GM19463 (cell line): Measurements from ENCODE around the gene VMA21.

Experiments used
- ATAC-seq: cut with Tn5 transposase; IDR thresholded peaks from one replicate; pipeline ENCODE4 v1.9.1; 2021; ENCODE audit warnings: mild to moderate bottlenecking, moderate library complexity; ENCODE audit not compliant: unreplicated experiment

The VMA21 gene, protein sequence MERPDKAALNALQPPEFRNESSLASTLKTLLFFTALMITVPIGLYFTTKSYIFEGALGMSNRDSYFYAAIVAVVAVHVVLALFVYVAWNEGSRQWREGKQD

DNA sequence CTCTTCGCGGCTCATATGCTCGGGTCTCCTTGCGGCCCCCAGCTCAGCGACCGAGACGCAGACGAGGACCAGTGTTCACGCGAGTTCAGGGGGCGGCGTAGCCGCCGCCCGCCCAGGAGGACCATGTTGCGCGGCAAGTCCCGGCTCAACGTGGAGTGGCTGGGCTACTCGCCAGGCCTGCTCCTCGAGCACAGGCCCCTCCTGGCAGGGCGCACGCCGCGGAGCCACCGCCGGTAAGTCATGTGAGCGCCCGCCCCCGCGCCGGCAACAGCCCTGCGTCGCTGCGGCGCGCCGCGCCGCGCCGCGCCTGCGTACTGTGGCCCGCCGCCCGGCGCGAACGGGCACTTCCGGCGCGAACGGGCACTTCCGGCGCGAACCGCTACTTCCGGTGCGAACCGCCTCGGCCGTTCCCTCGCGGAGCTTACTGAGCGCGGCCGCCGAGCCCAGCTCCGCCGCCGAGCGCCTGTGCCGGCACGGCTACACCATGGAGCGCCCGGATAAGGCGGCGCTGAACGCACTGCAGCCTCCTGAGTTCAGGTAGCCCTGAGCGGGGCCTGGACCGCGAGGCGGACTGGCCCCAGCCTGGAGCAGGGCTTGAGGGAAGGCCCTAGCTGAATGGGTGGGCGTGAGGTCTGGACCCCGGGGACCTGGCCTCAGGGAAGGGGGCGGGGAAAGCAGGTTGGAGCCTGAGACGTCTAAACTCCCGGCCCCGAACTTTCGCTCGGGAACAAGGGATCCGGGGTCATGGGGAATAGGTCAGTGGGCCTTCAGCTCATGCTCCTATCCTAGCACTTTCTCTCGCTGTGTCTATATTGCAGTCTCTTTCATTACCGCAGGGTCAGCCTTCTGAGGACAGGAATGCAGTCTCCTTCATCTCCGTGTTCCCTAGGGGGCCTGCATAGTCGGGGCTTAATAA lies at the start of gene VMA21:
TSS of gene VMA21 (plus strand) at position 382 of the 916 bp plus-strand sequence. CDS start at position 485, 103 bp downstream.
- ATAC-seq, result peak; percentile 80

DNA sequence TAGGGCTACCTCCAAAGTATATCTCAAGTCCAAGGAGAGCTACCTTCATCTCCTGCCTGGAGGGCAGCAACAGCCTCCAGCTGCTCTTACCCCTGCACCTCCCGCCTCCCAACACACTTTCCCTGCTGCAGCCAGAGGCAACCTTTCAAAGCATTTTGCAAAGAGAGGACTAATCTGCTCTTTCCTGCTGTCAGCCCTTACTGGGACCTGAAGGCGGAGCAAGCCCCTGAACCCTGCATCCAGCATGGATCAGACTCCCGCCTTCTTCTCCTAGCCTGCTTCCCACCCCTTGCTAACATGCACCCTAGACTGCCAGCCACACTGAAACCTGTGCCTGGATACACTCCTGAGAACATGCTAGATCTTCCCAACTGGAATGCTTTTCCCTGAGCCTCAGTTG lies 37.7 kb upstream of the VMA21 start:
- no peak for ATAC-seq

DNA sequence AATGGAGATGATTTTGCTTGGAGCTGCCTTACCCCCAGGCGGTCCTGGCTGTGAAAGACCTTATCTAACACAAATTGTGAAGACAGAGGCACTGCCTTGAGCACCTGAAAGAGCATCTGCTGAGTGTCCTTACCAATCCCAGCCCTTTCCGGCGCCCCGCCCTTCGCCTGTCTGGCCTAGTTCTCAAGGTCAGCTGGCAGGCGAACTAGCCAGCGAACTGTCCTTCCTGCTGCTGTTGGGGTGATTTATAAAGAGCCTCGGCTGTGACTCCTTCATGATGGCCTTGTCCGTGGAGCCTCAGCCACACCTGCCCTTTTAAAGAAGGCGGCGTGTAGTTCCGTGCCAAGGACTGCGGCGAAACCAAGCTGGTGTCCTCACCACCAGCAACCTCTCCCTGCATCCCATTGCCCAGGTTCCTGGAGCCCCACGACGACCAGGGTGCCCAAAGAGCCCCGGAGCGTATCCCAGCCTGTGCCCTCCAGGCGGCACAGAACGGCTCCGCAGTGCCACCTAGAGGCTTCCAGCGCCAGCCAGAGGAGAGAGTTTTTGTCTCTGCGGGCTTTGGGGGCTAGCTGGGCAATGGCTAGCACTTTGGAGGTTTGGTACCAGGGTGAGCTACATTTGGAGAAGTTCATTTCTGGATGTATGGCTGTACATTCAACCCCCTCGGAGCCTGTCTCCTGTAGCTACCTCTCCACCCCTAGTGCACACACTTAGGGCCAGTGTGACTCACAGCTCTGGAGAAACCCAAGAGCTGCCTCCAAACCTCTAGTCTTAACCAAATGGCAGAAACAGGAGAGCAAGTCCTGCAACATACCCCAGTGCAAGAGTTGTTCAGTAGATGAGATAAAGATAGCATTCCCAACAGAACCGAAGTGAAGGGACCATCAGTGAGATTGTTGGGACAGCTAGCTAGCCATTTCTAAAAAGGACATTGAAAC lies 36.8 kb upstream of the VMA21 start:
- peak; percentile 78 for ATAC-seq

DNA sequence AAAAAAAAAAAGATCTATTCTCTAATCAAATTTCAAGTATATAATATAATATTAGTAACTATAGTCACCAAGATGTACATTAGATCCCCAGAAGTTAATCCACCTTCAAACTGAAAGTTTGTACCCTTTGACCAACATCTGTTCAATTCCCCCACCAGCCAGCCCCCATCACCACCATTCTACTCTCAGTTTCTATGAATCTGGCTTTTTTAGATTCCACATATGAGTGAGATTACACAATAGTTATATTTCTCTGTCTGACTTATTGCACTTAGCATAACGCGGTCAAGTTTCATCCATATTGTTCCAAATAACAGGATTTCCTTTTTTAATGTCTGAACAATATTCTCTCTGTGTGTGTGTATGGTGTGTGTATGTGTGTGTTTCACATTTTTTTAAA lies 33.7 kb upstream of the VMA21 start:
- peak; percentile 50 for ATAC-seq

DNA sequence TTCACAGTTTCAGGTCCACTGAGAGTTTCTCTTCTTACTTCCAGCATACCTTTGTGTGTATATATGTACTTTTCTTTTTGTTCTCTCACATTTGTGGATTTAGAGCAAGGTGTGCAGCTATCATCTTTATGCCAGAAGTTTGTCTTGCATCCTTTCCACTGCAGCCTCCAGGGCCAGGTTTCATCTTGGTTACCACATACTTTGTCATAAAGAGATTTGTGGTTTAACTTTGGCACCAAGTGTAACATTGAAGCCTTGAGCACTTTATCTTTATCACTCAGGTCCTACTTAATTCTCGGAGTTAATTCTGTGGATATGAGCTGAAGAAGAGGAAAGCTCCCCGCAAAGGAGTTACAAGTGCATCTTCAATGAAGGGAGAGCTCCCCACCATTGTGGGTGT lies 31.4 kb upstream of the VMA21 start:
- ATAC-seq, result no peak

DNA sequence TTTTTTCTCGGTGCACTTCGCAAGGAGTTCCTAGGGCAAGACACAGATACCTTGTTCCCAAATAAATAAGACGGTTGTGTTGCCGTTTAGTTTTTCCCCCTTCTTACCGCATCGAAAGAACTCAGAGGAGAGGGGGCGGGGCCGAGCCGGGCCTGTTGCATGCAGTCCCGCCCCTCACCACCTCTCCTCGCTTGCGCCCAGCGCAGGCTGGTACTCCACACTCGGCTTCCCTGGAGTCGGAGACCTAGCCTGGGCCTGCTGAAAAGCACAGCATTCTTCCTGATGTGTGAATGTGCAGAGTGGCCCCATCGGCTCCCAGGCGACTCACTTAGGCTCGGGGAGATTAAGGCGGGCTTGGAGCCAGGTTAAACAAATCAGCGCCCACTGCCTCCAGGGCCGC lies 26.1 kb upstream of the VMA21 start:
- peak; percentile 56 for ATAC-seq

DNA sequence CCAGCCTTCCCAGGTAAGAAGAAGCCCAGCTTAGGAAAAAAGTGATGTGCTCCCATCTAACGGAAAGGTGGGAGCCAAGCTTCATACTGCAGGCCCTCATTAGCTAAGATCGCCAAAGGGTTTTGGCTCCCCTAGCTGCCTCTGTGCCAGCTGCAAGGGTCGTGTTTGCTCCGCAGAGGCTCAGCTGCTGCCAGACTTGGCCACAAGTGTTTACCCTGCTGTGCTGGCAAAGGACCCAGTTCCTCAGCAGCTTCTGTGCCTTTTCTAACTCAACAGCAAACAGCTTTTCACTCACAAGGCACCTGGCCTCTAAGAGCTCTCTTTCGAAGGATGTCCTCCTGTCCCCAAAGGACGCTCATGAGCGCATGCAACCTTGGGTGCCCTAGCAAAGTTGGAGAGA lies 12.2 kb upstream of the VMA21 start:
- no peak for ATAC-seq

DNA sequence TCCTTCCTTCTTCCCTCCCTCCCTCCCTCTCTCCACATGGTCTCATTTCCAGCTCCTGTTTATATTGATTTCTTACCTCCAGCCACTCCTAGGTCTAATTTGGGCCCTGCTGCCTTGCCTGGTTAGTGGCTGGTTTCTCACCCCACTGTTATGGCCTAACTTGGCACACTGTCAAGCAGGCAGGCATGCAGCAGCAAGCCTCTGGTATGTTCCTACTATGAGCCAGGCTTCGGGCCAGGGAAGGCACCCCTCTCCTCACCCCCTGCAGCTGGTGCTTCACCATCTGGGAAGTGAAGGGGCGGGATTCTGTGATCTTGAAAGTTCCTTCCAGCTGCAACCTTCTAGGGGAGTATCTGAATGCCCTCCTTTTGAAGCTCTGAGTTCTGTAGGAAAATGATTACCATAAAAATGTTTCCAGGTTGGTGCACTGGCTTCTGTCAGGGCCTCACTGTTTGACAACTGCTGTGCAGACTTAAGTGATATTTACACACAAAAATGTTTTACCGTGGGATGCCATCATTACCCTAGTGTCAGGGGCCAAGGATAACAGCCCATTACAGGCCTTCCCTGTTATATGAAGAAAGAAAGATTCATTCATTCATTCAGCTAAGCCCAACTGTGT lies 10.1 kb upstream of the VMA21 start:
- ATAC-seq, result no peak

DNA sequence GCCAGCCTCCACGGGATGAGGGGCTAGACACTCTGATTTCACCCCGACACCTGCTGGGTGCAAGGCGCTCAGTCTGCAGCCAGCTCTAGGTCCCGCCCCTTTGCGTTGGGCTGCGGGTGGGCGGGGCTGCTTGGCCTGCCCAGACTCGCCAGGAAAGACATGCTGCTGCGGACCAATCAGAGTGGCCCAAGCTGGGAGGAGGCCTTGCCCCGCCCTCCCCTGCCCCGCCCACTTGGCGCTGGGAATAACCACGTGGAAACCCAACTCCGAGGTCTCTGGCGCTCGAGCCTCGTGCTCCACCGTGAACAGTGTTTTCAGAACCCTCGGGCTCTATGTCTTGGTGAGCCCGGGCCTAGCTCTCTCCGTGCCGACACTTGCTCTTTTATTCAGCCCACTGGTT lies 5.3 kb upstream of the VMA21 start:
- no peak for ATAC-seq

DNA sequence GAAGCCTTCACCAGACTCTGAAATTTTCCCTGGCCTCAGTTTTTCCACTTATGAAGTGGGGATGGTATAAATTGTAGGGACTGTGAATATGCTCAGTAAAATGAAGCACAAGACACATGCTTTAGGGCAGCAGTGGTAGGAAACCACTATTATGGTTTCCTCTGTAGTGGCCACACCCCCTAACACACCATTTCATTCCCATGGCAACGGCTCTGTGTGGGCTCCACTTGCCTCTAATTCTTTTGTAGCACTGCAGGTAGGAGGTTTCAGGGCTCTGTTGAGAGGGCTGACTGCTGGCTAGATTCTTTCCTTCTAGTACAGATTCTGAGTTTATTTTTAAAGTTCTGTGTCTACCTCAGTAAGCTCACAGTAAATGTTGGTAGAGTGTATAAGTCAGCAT lies 3.5 kb upstream of the VMA21 start:
- ATAC-seq, result no peak

DNA sequence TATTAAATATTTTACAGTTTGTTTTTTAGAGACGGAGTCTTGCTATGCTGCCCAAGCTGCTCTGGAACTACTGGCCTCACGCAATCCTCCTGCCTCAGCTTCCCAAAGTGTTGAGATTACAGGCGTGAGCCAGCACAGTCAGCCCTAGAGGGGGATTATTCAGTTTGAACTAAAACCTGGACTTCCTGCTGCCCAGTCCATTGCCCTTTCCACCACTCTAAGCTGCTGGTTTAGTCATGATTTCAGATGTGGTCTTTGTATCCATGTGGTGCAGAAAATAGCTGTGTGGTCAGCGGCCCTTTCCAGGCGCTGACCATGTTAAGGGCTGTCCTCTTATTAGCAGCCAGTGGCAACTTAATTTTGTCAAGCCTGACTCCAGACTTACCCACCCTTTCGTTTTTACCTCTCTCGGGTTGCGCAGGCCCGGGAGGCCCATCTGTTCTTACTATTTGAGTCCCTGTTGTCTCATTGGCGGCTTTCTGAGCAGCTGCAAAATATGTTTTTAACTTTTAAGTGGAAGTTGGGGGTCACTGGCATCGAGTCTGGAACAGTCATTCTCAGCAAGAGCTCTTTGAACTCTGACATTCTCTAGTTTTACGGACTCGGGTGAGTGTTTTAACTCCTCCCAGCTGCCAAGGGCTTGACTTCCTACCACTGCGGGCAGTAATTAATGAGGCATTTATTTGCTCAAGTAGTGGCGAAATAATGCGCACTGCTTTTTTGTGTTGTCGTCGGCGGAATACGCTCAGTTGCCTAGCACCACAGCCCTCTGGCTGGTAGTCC lies 773 bp upstream of the VMA21 start:
- ATAC-seq, result peak; percentile 18

DNA sequence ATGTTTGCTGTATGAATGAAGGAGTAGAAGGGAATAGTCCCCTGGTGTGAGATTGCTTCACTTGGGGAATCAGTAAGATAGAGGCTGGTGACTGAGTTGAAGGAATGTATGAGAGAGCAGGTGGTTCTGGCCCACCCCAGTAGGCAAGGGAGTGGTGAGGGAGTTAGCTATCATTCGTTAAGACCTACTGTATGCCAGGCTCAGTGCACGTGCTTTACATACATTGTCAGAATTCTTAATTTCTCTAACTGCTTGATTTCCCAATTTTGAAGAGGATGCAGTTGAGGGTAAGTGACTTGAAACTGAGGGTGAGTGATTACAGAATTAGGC lies 700 bp downstream of the VMA21 start:
- peak; percentile 0 for ATAC-seq

DNA sequence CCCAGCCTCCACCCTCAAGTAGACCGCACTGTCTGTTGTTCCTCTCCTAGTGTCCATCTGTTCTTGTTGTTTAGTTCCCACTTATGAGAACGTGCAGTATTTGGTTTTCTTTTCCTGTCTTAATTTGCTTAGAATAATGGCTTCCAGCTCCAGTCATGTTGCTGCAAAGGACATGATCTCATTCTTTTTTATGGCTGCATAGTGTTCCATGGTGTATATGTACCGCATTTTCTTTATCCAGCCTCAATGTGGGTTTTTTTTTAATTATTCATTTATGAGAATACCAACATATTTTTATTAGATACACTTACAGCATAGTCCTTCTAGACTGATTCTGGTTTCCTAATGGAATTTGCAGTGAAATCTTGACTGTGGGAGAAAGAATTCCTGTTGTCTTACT lies 1.3 kb downstream of the VMA21 start:
- ATAC-seq, result no peak

DNA sequence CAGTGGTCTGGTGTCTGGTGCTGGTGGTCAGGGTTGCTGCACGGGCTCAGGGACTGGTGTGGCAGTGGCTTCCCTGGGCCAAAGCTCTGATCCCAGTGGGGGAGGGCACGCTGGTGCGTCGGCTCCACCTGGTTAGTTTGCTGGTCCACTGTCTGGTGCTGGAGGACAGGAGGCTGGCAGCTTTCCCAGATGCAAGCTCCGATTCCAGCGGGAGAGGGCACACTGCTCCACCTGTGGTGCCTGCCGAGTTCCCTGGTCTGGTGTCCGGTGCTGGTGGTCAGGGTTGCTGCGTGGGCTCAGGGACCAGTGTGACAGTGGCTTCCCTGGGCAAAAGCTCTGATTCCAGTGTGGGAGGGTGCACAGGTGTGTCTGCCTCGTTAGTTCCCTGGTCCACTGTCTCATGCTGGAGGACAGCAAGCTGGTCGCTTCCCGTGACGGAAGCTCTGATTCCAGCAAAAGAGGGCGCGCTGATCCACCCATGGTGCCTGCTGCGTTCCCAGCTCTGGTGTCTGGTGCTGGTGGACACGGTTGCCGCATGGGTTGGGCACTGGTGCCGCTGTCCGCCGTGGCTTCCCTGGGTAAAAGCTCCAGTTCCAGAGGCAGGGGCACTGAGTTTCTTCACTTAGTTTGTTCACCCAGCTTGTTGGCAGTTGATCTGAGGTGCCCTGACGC lies 5.8 kb downstream of the VMA21 start:
- no peak for ATAC-seq

DNA sequence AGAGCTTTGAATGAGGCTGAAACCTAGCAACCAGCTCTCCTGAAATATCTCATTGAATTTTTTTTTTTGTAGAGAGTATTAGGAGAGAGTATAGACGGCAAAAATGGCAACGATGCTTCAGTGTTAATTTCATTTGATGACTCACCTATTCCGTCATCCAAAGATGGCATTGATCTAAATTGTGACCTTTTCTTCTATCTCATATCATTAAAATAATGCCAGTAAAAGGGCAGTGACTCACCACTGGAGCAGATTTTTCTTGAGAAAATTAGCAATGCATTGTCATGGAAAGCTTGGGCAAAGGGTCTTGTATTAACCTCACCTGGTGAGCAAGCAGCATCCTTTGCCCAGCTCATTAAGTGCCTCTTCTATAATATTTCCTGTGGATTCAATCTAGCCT lies 19.6 kb downstream of the VMA21 start:
- ATAC-seq, result no peak

DNA sequence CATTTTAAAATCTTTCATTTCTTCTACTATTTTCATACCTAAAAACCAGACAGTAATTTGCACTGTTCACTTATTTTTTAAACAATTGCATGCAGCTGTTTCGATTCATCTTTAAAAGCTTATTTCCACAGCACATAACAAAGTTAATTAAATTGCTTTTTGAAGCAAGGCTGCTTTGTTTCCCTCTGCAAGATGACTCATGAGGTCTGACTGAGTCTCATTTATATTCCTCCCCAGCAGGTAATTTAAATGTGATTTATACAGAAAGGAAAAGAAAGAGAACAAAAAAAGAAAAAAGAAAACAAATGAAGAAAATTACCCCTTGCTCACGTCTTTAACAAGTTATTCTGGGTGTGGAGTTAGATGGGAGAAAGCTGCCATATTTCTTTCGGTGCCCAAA lies 22.8 kb downstream of the VMA21 start:
- ATAC-seq, result no peak

DNA sequence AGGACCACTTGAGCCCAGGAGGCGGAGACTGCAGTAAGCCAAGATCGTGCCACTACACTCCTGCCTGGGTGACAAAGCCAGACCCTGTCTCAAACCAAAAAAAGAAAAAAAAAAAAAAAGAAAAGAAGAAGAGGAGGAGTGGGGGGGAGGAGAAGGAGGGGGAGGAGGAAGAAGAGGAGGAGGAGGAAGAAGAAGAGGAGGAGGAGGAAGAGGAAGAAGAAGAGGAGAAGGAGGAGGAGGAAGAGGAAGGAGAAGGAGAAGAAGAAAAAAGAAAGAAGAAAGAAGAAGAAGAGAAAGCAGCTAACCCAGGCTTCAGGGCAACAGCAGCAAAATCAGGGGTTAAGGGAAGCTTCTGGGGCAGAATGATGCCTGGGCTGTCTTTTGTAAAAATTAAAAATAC lies 27.5 kb downstream of the VMA21 start:
- no peak for ATAC-seq

DNA sequence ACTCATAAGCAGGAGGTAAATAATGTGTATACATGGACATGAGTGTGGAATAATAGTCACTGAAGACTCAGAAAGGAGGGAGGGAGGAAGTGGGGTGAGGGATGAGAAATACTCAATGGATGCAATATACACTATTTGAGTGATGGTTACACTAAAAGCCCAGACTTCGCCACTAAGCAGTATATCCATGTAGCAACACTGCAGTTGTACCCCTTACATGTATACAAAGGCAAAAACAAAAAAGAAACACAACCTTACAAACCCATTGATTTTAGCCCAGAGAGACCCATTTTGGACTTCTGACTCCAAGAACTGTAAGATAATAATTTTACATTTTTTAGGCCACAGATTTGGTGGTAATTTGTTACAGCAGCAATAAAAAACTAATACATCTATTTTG lies 51.5 kb downstream of the VMA21 start:
- no peak for ATAC-seq

DNA sequence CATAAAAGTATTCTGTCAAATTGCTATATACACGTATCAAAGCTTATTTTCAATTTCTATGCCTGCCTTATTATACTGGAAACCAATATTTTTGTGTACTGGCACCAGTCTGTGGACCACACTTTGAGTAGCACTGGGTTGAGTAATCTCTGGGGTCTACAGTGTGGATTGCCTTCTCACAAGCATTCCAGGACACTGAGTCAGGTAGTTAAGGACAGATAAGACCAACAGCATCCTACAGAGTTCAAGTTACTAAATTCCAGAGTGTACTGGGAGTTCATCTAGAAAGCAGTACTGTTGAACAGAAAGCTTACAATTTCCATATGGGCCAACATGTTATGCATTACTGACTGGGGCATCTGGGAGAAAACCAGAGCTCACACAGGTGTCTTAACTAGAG lies 61.8 kb downstream of the VMA21 start:
- no peak for ATAC-seq
